GM23248 (cell line): Measurements from ENCODE around the gene PADI4. TPM values are rescaled to one million over a fixed set of nuclear protein-coding genes. Genes with fewer than 3 reads are reported as not detected.

Experiments used
- DNase-seq: peaks from one replicate; pipeline ENCODE4 v3.0.0-alpha.2; 2015
- H2AFZ ChIP-seq: fragments of 200-600 bp; sonication (generic); 2 replicates; pipeline ENCODE4 v1.6.1; 2016; ENCODE audit warnings: antibody characterized with exemption
- H3F3A ChIP-seq: fragments of 200-600 bp; sonication (generic); 2 replicates; pipeline ENCODE4 v1.6.1; 2016; ENCODE audit warnings: mild to moderate bottlenecking, antibody characterized with exemption, mixed run types; ENCODE audit not compliant: insufficient read depth
- H3K27ac ChIP-seq: fragments of 200-600 bp; sonication (generic); 2 replicates; pipeline ENCODE4 v1.5.1; 2016; ENCODE audit warnings: mild to moderate bottlenecking
- H3K27me3 ChIP-seq: fragments of 200-600 bp; sonication (generic); replicated peaks from 2 replicates; pipeline ENCODE4 v1.6.1; 2016; ENCODE audit warnings: mild to moderate bottlenecking; ENCODE audit not compliant: insufficient read depth
- H3K36me3 ChIP-seq: fragments of 200-600 bp; sonication (generic); 2 replicates; pipeline ENCODE4 v1.6.1; 2016; ENCODE audit warnings: low read depth, mild to moderate bottlenecking
- H3K4me1 ChIP-seq: fragments of 200-600 bp; sonication (generic); 2 replicates; pipeline ENCODE4 v1.6.1; 2016; ENCODE audit warnings: mild to moderate bottlenecking; ENCODE audit not compliant: insufficient read depth
- H3K4me2 ChIP-seq: fragments of 200-600 bp; sonication (generic); one replicate; pipeline ENCODE4 v1.6.1; 2016; ENCODE audit warnings: mild to moderate bottlenecking; ENCODE audit not compliant: unreplicated experiment
- H3K4me3 ChIP-seq: fragments of 200-600 bp; sonication (generic); 2 replicates; pipeline ENCODE4 v1.5.1; 2016; ENCODE audit warnings: mild to moderate bottlenecking
- H3K79me2 ChIP-seq: fragments of 200-600 bp; sonication (generic); 2 replicates; pipeline ENCODE4 v1.6.1; 2016; ENCODE audit warnings: mild to moderate bottlenecking; ENCODE audit not compliant: insufficient read depth
- H3K9ac ChIP-seq: fragments of 200-600 bp; sonication (generic); 2 replicates; pipeline ENCODE4 v1.6.1; 2016; ENCODE audit warnings: mild to moderate bottlenecking
- H3K9me2 ChIP-seq: fragments of 200-600 bp; sonication (generic); 2 replicates; pipeline ENCODE4 v1.6.1; 2016; ENCODE audit warnings: mixed run types, mild to moderate bottlenecking, moderate library complexity; ENCODE audit not compliant: insufficient read depth
- H3K9me3 ChIP-seq: fragments of 200-600 bp; sonication (generic); one replicate; pipeline ENCODE4 v1.6.1; 2017; ENCODE audit warnings: low read depth
- H4K20me1 ChIP-seq: fragments of 200-600 bp; sonication (generic); 2 replicates; pipeline ENCODE4 v1.6.0; 2016; ENCODE audit not compliant: insufficient read depth
- EZH2 ChIP-seq: fragments of 200-600 bp; sonication (generic); IDR thresholded peaks from 2 replicates; pipeline ENCODE4 v1.6.1; 2018; ENCODE audit warnings: antibody characterized with exemption, mild to moderate bottlenecking; ENCODE audit not compliant: insufficient read depth, poor library complexity, severe bottlenecking
- EZH2phosphoT487 ChIP-seq: fragments of 200-600 bp; sonication (generic); IDR thresholded peaks from 2 replicates; pipeline ENCODE4 v1.6.1; 2018; ENCODE audit warnings: antibody characterized with exemption, moderate library complexity, mild to moderate bottlenecking, low read depth; ENCODE audit not compliant: insufficient read depth
- WGBS, 2 experiments: methylation state at CpG; one replicate each; pipeline ENCODE4 v1.1.6; 2015 to 2017; ENCODE audit warnings: low lambda C conversion rate in 2 of 2, low coverage in 1 of 2; ENCODE audit errors: missing lambda C conversion rate in 2 of 2; 5-methylcytosine and 5-hydroxymethylcytosine counted together
- in situ Hi-C: fragments of 300-500 bp; cut with MboI; formaldehyde crosslinking; loops from 2 replicates; pipeline ENCODE4 v1.15.0; 2020
- microRNA-seq: library from miRNA; unstranded; fragments of <30 nt; microRNA quantifications from one replicate; pipeline ENCODE4, GENCODE V29; 2016; ENCODE audit warnings: borderline number of aligned reads
- polyA plus RNA-seq: library from polyadenylated mRNA; unstranded; fragments of >200 nt; fragmentation: Nextera tagmentation; extraction: Ambion mirVana; gene quantifications from 2 replicates; pipeline ENCODE4 v1.2.1, GENCODE V29; 2016
- small RNA-seq: library from RNA; depleted of rRNA; stranded (forward); fragments of <200 nt; gene quantifications from one replicate; pipeline ENCODE3, GENCODE V24; 2014; ENCODE audit warnings: low read depth, low replicate concordance
- total RNA-seq: library from RNA; depleted of rRNA; stranded (reverse); fragments of >200 nt; shearing (Covaris generic); gene quantifications from 2 replicates; pipeline ENCODE4 v1.2.3, GENCODE V29; 2014; rRNA removed

PADI4 gene
- total and polyA plus RNA-seq, 2 experiments from 2014 or later = not detected

- Histone ChIP-seq H3K9me2 (no peaks in the 10 kb centered on the region), H3K4me2 (no peak overlapping the region), H3F3A (0 out of 2 replicates have a peak, but pooled peaks cover 7% of the 10 kb centered on the region), H3K27ac (no peak overlapping the region), H3K9me3 (no peaks in the 10 kb centered on the region), H4K20me1 (no peaks in the 10 kb centered on the region), H3K79me2 (peaks cover 6% of the 10 kb centered on the region; the same call in 1 of the 2 replicates), H3K27me3 (no peaks in the 10 kb centered on the region), H2AFZ (no peak overlapping the region), H3K9ac (no peak overlapping the region), H3K4me1 (no peaks in the 10 kb centered on the region), H3K4me3 (no peak overlapping the region), H3K36me3 (peaks cover 42% of the 10 kb centered on the region; the same call in 1 of the 2 replicates)
- no peak for TF ChIP-seq EZH2phosphoT487
- no peak for TF ChIP-seq EZH2
- DNase-seq = no peak
- 96 to 97% methylated on average over 10 of the region's 10 CpGs for WGBS, 2 experiments
- in situ Hi-C loops = no loop called here
These were observed 101.4 kb downstream of the PADI4 start for GRCh38 chr1:17409391-17409811.

DNA sequence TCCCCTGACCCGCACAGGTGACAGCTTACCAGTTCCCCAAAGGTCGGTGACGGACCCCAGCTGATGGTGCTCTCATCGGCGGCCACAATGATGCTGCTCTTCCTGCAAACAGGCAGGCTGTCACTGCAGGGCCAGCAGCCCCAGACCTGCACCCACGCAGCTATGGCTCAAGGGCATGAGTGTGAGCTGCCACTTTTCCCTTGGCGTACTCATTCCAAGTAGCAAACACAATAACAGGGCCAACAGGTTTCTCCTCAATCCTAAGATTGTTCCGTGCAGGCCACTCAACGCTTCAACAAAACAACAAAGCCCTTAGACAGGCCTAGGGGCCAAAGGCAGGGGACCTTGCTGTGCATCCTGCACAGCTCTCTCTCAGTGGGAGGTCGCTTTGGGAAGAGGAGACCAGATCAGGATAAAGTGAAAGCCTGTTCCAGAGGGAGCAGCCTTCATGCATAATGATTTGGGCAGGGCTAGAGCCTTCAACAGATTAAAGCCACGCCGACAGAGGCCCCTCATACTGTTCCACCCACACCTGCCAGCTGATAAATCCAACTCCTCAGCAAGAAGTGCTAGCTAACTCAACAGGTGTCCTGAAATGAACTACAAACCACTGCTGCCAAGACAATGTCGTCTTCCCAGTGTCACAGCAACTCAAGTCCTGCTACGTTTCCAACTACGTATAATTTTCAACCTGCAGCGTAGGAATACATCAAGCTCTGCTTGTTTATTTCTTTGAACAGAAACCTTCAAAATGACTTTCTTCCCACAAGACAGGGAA lies 104.3 kb downstream of the PADI4 start:
- 91 to 95% methylated on average over 16 of the region's 16 CpGs for WGBS, 2 experiments
- Histone ChIP-seq H3K9me2 (no peaks in the 10 kb centered on the region), H3K4me2 (no peak overlapping the region), H3K27ac (no peak overlapping the region), H2AFZ (no peak overlapping the region), H3K4me1 (no peaks in the 10 kb centered on the region), H3K9ac (no peak overlapping the region), H3K27me3 (no peaks in the 10 kb centered on the region), H3K36me3 (peaks cover 64% of the 10 kb centered on the region), H3K4me3 (no peak overlapping the region), H4K20me1 (no peaks in the 10 kb centered on the region), H3F3A (0 out of 2 replicates have a peak, but pooled peaks cover 7% of the 10 kb centered on the region), H3K9me3 (no peaks in the 10 kb centered on the region), H3K79me2 (peaks cover 6% of the 10 kb centered on the region; the same call in 1 of the 2 replicates)
- in situ Hi-C loops = no loop called here
- DNase-seq = no peak
- TF ChIP-seq EZH2phosphoT487 (no peak), EZH2 (no peak)

Small RNA genes lying within 50 kb of the gene (microRNA-seq; reads per million reads assigned to microRNA genes)
- gene MIR3972 = not detected

Small RNA genes lying within 50 kb of the gene (small RNA-seq; reads per million reads assigned to genes)
- not detected for gene MIR3972

Other genes with a start within 250 kb of the PADI4 start
- gene PADI2, start 188.7 kb upstream of the PADI4 start, total RNA-seq = 0.13 and 0.22 TPM in 2 replicates
- gene PADI2, start 188.7 kb upstream of the PADI4 start, polyA plus RNA-seq = 0.08 and 0.11 TPM in 2 replicates
- under 0.01 TPM in 1 of 2 replicates, not detected in the other for gene PADI1, start 103.1 kb upstream of the PADI4 start, total RNA-seq
- gene PADI1, start 103.1 kb upstream of the PADI4 start, polyA plus RNA-seq = 0.11 and 0.14 TPM in 2 replicates
- gene PADI3, start 59.1 kb upstream of the PADI4 start, total RNA-seq = not detected in 2 replicates
- not detected in 2 replicates for gene PADI3, start 59.1 kb upstream of the PADI4 start, polyA plus RNA-seq
- not detected in 2 replicates for gene PADI6, start 64.0 kb downstream of the PADI4 start, total RNA-seq
- not detected in 2 replicates for gene PADI6, start 64.0 kb downstream of the PADI4 start, polyA plus RNA-seq
- gene RCC2, start 131.5 kb downstream of the PADI4 start, total RNA-seq = 34.4 and 38.3 TPM in 2 replicates
- gene RCC2, start 131.5 kb downstream of the PADI4 start, polyA plus RNA-seq = 10.9 and 11.3 TPM in 2 replicates
- gene ARHGEF10L, start 231.5 kb downstream of the PADI4 start, total RNA-seq = 16.1 and 19.3 TPM in 2 replicates
- 6.0 TPM in 2 replicates for gene ARHGEF10L, start 231.5 kb downstream of the PADI4 start, polyA plus RNA-seq